HepG2 (cell line): ENCODE results near the gene C1QTNF9.

Source experiments
- BHLHE40 ChIP-seq: IDR thresholded peaks from 2 replicates; pipeline ENCODE4 v1.6.1; 2011; ENCODE audit warnings: low read length, improper control_type of control experiment
- ETV6 ChIP-seq: sonication (generic); formaldehyde crosslinking; conservative IDR thresholded peaks from 2 replicates; pipeline ENCODE4 v1.4.0; 2020; ENCODE audit warnings: missing genetic modification reagents
- HES4 ChIP-seq: sonication (generic); formaldehyde crosslinking; IDR thresholded peaks from 2 replicates; pipeline ENCODE4 v1.9.0; 2021; ENCODE audit warnings: mild to moderate bottlenecking, missing genetic modification reagents, borderline replicate concordance
- KAT2B ChIP-seq: fragments of 150-350 bp; IDR thresholded peaks from 2 replicates; pipeline ENCODE4 v1.6.1; 2014; ENCODE audit warnings: low read depth, low read length, borderline replicate concordance
- NFIC ChIP-seq: IDR thresholded peaks from 2 replicates; pipeline ENCODE4 v1.6.1; 2012; ENCODE audit warnings: mild to moderate bottlenecking, low read length, inconsistent platforms
- RAD21 ChIP-seq: fragments of 450-650 bp; formaldehyde crosslinking; IDR thresholded peaks from 2 replicates; pipeline ENCODE4 v1.5.0; 2020; ENCODE audit warnings: mild to moderate bottlenecking
- SUZ12 ChIP-seq: fragments of 150-350 bp; IDR thresholded peaks from 2 replicates; pipeline ENCODE4 v1.6.1; 2014; ENCODE audit warnings: low read depth, low read length
- TF ChIP-seq, protein P1 (sequence below): IDR thresholded peaks from 2 replicates; pipeline ENCODE4 v1.6.1; 2012; ENCODE audit warnings: low read depth, low read length, improper control_type of control experiment
- TF ChIP-seq, protein P2 (sequence below): IDR thresholded peaks from 2 replicates; pipeline ENCODE4 v1.6.1; 2016; ENCODE audit warnings: missing compliant biosample characterization, missing genetic modification reagents, borderline replicate concordance
- TF ChIP-seq, protein P3 (sequence below), 2 experiments: IDR thresholded peaks; 2 replicates each; pipeline ENCODE4 v1.6.1; 2011 to 2012; ENCODE audit warnings: low read length in 2 of 2, borderline replicate concordance in 1 of 2, low read depth in 1 of 2, mild to moderate bottlenecking in 1 of 2, moderate library complexity in 1 of 2
- TF ChIP-seq, protein P4 (sequence below): sonication (generic); formaldehyde crosslinking; IDR thresholded peaks from 2 replicates; pipeline ENCODE4 v1.4.0; 2020; ENCODE audit warnings: missing genetic modification reagents
- TF ChIP-seq, protein P5 (sequence below): sonication (generic); formaldehyde crosslinking; IDR thresholded peaks from 2 replicates; pipeline ENCODE4 v1.4.0; 2020; ENCODE audit warnings: missing genetic modification reagents
- TF ChIP-seq, protein P6 (sequence below): sonication (generic); formaldehyde crosslinking; IDR thresholded peaks from 2 replicates; pipeline ENCODE4 v1.4.0; 2020; ENCODE audit warnings: missing genetic modification reagents, mild to moderate bottlenecking, borderline replicate concordance

DNA sequence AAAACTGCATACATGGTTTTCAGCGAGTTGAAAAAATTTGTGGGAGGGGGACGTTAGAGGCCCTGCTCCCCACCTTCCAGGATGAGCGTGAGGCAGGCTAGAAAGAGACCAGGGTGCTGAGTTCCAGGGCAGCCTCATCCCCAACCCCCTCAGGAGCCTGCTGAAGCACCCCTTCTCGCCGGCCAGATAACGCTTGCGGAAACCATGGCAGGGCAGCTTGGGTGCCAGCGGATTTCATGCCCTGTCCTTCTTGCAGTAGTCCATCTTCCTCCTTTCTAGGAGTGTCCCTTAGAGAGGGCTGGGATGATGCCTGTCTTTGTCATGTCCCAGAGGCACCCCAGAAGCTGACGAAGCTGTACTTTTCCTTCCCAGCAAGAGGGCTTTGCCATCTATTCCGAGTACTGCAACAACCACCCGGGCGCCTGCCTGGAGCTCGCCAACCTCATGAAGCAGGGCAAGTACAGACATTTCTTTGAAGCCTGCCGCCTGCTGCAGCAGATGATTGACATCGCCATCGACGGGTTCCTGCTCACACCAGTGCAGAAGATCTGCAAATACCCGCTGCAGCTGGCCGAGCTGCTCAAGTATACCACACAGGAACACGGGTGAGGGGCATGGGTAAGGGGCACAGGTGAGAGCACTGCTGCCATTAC, 19.0 kb upstream of the C1QTNF9 start:
- TF ChIP-seq, protein P1, sequence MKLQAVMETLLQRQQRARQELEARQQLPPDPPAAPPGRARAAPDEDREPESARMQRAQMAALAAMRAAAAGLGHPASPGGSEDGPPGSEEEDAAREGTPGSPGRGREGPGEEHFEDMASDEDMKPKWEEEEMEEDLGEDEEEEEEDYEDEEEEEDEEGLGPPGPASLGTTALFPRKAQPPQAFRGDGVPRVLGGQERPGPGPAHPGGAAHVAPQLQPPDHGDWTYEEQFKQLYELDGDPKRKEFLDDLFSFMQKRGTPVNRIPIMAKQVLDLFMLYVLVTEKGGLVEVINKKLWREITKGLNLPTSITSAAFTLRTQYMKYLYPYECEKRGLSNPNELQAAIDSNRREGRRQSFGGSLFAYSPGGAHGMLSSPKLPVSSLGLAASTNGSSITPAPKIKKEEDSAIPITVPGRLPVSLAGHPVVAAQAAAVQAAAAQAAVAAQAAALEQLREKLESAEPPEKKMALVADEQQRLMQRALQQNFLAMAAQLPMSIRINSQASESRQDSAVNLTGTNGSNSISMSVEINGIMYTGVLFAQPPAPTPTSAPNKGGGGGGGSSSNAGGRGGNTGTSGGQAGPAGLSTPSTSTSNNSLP, result no peak
- TF ChIP-seq KAT2B, result no peak
- TF ChIP-seq, protein P2, sequence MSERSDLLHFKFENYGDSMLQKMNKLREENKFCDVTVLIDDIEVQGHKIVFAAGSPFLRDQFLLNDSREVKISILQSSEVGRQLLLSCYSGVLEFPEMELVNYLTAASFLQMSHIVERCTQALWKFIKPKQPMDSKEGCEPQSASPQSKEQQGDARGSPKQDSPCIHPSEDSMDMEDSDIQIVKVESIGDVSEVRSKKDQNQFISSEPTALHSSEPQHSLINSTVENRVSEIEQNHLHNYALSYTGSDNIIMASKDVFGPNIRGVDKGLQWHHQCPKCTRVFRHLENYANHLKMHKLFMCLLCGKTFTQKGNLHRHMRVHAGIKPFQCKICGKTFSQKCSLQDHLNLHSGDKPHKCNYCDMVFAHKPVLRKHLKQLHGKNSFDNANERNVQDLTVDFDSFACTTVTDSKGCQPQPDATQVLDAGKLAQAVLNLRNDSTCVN (CRISPR knock-in tag), result no peak
- TF ChIP-seq, protein P3, sequence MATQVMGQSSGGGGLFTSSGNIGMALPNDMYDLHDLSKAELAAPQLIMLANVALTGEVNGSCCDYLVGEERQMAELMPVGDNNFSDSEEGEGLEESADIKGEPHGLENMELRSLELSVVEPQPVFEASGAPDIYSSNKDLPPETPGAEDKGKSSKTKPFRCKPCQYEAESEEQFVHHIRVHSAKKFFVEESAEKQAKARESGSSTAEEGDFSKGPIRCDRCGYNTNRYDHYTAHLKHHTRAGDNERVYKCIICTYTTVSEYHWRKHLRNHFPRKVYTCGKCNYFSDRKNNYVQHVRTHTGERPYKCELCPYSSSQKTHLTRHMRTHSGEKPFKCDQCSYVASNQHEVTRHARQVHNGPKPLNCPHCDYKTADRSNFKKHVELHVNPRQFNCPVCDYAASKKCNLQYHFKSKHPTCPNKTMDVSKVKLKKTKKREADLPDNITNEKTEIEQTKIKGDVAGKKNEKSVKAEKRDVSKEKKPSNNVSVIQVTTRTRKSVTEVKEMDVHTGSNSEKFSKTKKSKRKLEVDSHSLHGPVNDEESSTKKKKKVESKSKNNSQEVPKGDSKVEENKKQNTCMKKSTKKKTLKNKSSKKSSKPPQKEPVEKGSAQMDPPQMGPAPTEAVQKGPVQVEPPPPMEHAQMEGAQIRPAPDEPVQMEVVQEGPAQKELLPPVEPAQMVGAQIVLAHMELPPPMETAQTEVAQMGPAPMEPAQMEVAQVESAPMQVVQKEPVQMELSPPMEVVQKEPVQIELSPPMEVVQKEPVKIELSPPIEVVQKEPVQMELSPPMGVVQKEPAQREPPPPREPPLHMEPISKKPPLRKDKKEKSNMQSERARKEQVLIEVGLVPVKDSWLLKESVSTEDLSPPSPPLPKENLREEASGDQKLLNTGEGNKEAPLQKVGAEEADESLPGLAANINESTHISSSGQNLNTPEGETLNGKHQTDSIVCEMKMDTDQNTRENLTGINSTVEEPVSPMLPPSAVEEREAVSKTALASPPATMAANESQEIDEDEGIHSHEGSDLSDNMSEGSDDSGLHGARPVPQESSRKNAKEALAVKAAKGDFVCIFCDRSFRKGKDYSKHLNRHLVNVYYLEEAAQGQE (IDR thresholded peaks at IDR 0.05; ENCODE audit: borderline replicate concordance in 1 of 2, low read depth in 1 of 2, low read length in 2 of 2), result no peak
- no peak for TF ChIP-seq SUZ12
- TF ChIP-seq HES4 (CRISPR knock-in tag), result no peak
- TF ChIP-seq, protein P4, sequence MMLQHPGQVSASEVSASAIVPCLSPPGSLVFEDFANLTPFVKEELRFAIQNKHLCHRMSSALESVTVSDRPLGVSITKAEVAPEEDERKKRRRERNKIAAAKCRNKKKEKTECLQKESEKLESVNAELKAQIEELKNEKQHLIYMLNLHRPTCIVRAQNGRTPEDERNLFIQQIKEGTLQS, result no peak
- TF ChIP-seq ETV6 (CRISPR knock-in tag), result no peak
- TF ChIP-seq, protein P5, sequence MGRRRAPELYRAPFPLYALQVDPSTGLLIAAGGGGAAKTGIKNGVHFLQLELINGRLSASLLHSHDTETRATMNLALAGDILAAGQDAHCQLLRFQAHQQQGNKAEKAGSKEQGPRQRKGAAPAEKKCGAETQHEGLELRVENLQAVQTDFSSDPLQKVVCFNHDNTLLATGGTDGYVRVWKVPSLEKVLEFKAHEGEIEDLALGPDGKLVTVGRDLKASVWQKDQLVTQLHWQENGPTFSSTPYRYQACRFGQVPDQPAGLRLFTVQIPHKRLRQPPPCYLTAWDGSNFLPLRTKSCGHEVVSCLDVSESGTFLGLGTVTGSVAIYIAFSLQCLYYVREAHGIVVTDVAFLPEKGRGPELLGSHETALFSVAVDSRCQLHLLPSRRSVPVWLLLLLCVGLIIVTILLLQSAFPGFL, result no peak
- no peak for TF ChIP-seq BHLHE40
- TF ChIP-seq RAD21 (CRISPR knock-in tag), result no peak
- no peak for TF ChIP-seq NFIC
- TF ChIP-seq, protein P6, sequence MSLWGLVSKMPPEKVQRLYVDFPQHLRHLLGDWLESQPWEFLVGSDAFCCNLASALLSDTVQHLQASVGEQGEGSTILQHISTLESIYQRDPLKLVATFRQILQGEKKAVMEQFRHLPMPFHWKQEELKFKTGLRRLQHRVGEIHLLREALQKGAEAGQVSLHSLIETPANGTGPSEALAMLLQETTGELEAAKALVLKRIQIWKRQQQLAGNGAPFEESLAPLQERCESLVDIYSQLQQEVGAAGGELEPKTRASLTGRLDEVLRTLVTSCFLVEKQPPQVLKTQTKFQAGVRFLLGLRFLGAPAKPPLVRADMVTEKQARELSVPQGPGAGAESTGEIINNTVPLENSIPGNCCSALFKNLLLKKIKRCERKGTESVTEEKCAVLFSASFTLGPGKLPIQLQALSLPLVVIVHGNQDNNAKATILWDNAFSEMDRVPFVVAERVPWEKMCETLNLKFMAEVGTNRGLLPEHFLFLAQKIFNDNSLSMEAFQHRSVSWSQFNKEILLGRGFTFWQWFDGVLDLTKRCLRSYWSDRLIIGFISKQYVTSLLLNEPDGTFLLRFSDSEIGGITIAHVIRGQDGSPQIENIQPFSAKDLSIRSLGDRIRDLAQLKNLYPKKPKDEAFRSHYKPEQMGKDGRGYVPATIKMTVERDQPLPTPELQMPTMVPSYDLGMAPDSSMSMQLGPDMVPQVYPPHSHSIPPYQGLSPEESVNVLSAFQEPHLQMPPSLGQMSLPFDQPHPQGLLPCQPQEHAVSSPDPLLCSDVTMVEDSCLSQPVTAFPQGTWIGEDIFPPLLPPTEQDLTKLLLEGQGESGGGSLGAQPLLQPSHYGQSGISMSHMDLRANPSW (CRISPR knock-in tag), result no peak
